Measurements from ENCODE around the gene CD5L.

- TF ChIP-seq CTCF (IDR thresholded peaks at IDR 0.05; ENCODE audit: low read depth, low read length, missing input control) (no peak), JUND (IDR thresholded peaks at IDR 0.05) (no peak), RAD21 (IDR thresholded peaks at IDR 0.05) (no peak), ZBTB33 (IDR thresholded peaks at IDR 0.05) (no peak), ATF3 (IDR thresholded peaks at IDR 0.05) (no peak), YY1 (IDR thresholded peaks at IDR 0.05) (no peak), SP1 (IDR thresholded peaks at IDR 0.05) (no peak), TAF1 (conservative IDR thresholded peaks at IDR 0.05) (no peak), REST (IDR thresholded peaks at IDR 0.05) (no peak), RXRA (IDR thresholded peaks at IDR 0.05) (no peak), MAX (IDR thresholded peaks at IDR 0.05) (no peak), HNF4G (IDR thresholded peaks at IDR 0.05) (no peak), HNF4A (conservative IDR thresholded peaks at IDR 0.05) (no peak), GABPA (IDR thresholded peaks at IDR 0.05 in 1 of 2, conservative IDR thresholded peaks at IDR 0.05 in 1 of 2) (no peak)
Observed at GRCh38 chr1:157842939-157843338, 1.3 kb upstream of the CD5L start.
